Liver (tissue), 9 donors: Measurements from ENCODE around the gene EFHB. TPM values are rescaled to one million over a fixed set of nuclear protein-coding genes. Genes with fewer than 3 reads are reported as not detected.
"Not testable (repeated sequence)": the region's sequence is repeated elsewhere in the genome, so short reads cannot be mapped to it uniquely, and the experiment has no call there.

Experiments used
- DNase-seq: peaks from one replicate; pipeline ENCODE4 v3.0.0-alpha.2; 2017; ENCODE audit warnings: low spot score
- H3K27ac ChIP-seq, 2 donors: one replicate each; pipeline ENCODE4 v1.7.0; 2013; ENCODE audit warnings: inconsistent platforms in 2 of 2, low read length in 2 of 2, control low read depth in 1 of 2, low read depth in 1 of 2, mild to moderate bottlenecking in 1 of 2
- H3K27me3 ChIP-seq, 4 donors: one replicate each; pipeline versions ENCODE4 v1.6.1 to v1.7.0; 2013; ENCODE audit warnings: low read length in 3 of 4, inconsistent platforms in 1 of 4, mild to moderate bottlenecking in 1 of 4, moderate library complexity in 1 of 4; ENCODE audit not compliant: control insufficient read depth in 4 of 4, insufficient read depth in 4 of 4
- H3K36me3 ChIP-seq, 4 donors: one replicate each; pipeline versions ENCODE4 v1.6.1 to v1.7.0; 2013; ENCODE audit warnings: low read length in 3 of 4, mild to moderate bottlenecking in 3 of 4, low read depth in 1 of 4, moderate library complexity in 1 of 4; ENCODE audit not compliant: control insufficient read depth in 4 of 4, insufficient read depth in 3 of 4
- H3K4me1 ChIP-seq, 4 donors: one replicate each; pipeline versions ENCODE4 v1.6.1 to v1.7.0; 2013; ENCODE audit warnings: low read length in 3 of 4, mild to moderate bottlenecking in 3 of 4, moderate library complexity in 1 of 4; ENCODE audit not compliant: control insufficient read depth in 4 of 4, insufficient read depth in 4 of 4
- H3K4me3 ChIP-seq, 3 donors: one replicate each; pipeline versions ENCODE4 v1.6.1 to v1.7.0; 2013; ENCODE audit warnings: low read length in 3 of 3, control low read depth in 1 of 3, low read depth in 1 of 3, mild to moderate bottlenecking in 1 of 3
- H3K9ac ChIP-seq, 2 donors: one replicate each; pipeline ENCODE4 v1.7.0; 2013; ENCODE audit warnings: low read length in 2 of 2, mild to moderate bottlenecking in 2 of 2, moderate library complexity in 2 of 2, control low read depth in 1 of 2, low read depth in 1 of 2
- H3K9me3 ChIP-seq, 4 donors: one replicate each; pipeline versions ENCODE4 v1.6.1 to v1.7.0; 2013; ENCODE audit warnings: low read length in 3 of 4; ENCODE audit not compliant: control insufficient read depth in 4 of 4
- EGR1 ChIP-seq, 2 donors: IDR thresholded peaks; 2 replicates each; pipeline ENCODE4 v1.6.1; 2016 to 2018; ENCODE audit warnings: antibody characterized with exemption in 2 of 2, low read depth in 2 of 2
- FOXA1 ChIP-seq: IDR thresholded peaks from 2 replicates; pipeline ENCODE4 v1.6.1; 2016; ENCODE audit warnings: antibody characterized with exemption
- FOXA2 ChIP-seq: IDR thresholded peaks from 2 replicates; pipeline ENCODE4 v1.6.1; 2016; ENCODE audit warnings: antibody characterized with exemption
- GABPA ChIP-seq, 2 donors: IDR thresholded peaks in 1 of 2; conservative IDR thresholded peaks in 1 of 2; 2 replicates each; pipeline ENCODE4 v1.6.1; 2016; ENCODE audit warnings: antibody characterized with exemption in 2 of 2, mild to moderate bottlenecking in 1 of 2, moderate library complexity in 1 of 2
- HNF4A ChIP-seq, 2 donors: conservative IDR thresholded peaks; 2 replicates each; pipeline ENCODE4 v1.6.1; 2016; ENCODE audit warnings: antibody characterized with exemption in 2 of 2, mild to moderate bottlenecking in 2 of 2
- HNF4G ChIP-seq: IDR thresholded peaks from 2 replicates; pipeline ENCODE4 v1.6.1; 2016; ENCODE audit warnings: antibody characterized with exemption
- JUND ChIP-seq, 2 donors: IDR thresholded peaks; 2 replicates each; pipeline ENCODE4 v1.6.1; 2016; ENCODE audit warnings: antibody characterized with exemption in 2 of 2
- RAD21 ChIP-seq, 2 donors: IDR thresholded peaks; 2 replicates each; pipeline ENCODE4 v1.6.1; 2016; ENCODE audit warnings: antibody characterized with exemption in 2 of 2, mild to moderate bottlenecking in 2 of 2
- RXRA ChIP-seq, 2 donors: IDR thresholded peaks; 2 replicates each; pipeline ENCODE4 v1.6.1; 2017 to 2018; ENCODE audit warnings: antibody characterized with exemption in 2 of 2, mild to moderate bottlenecking in 1 of 2
- SP1 ChIP-seq: IDR thresholded peaks from 2 replicates; pipeline ENCODE4 v1.6.1; 2018; ENCODE audit warnings: antibody characterized with exemption, mild to moderate bottlenecking
- YY1 ChIP-seq: IDR thresholded peaks from 2 replicates; pipeline ENCODE4 v1.6.1; 2016; ENCODE audit warnings: antibody characterized with exemption, mild to moderate bottlenecking
- WGBS: extraction: QIAGEN DNeasy Blood & Tissue Kit; methylation state at CpG from one replicate; pipeline ENCODE4 v1.1.7; 2013; 5-methylcytosine and 5-hydroxymethylcytosine counted together
- polyA plus RNA-seq, 2 donors: library from polyadenylated mRNA; stranded (reverse) in 1 of 2; unstranded in 1 of 2; fragments of 200-250 nt in 1 of 2; fragments of >200 nt in 1 of 2; fragmentation: Nextera tagmentation in 1 of 2; extraction: Ambion mirVana in 1 of 2; gene quantifications; one replicate each; pipeline versions ENCODE4 v1.2.1 to v1.2.3, GENCODE V29; 2013 to 2015
- total RNA-seq, 2 donors: library from RNA; depleted of rRNA; stranded (reverse); fragments of >200 nt; gene quantifications; one replicate each; pipeline ENCODE4 v1.2.3, GENCODE V29; 2014
- TF ChIP-seq, protein P1 (sequence below): IDR thresholded peaks from 2 replicates; pipeline ENCODE4 v1.6.1; 2016; ENCODE audit warnings: antibody characterized with exemption
- TF ChIP-seq, protein P2 (sequence below): IDR thresholded peaks from 2 replicates; pipeline ENCODE4 v1.6.1; 2016; ENCODE audit warnings: antibody characterized with exemption, mild to moderate bottlenecking
- TF ChIP-seq, protein P3 (sequence below): IDR thresholded peaks from 2 replicates; pipeline ENCODE4 v1.6.1; 2016; ENCODE audit warnings: antibody characterized with exemption
- donor health status: healthy.
- donor health status: healthy.
- donor health status: healthy.
- donor health status: healthy.
- donor health status: healthy.

EFHB gene
- total and polyA plus RNA-seq, 4 donors, result 0.05 to 0.37 (median 0.33) TPM; not detected in 1

DNA sequence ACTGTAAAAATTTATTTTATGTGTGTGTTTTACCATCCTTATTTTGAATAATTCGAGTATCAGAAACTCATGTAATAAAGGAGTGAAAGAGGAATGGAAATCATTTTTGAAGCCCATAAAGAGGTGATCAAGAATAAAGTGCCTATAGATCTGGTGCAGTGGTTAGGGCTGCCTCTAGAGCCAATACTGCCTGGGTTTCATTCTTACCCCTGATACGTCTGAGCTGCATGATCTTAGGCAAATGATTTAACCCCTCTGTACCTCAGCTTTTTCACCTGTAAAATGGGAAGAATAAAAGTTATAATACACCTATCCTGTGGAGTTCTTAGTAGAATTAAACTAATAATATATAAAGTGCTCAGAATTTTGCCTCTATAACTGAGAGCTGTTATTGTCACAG is 30.4 kb downstream of the EFHB start:
- H3K9ac ChIP-seq, result no peak overlapping the region
- no peak for DNase-seq
- H3K9me3 ChIP-seq, result no peaks in the 10 kb centered on the region
- H3K4me3 ChIP-seq, result no peak overlapping the region
- WGBS, result 83% methylated on average over 2 of the region's 2 CpGs
- TF ChIP-seq FOXA2 (no peak), RXRA (IDR thresholded peaks at IDR 0.05) (no peak), HNF4A (conservative IDR thresholded peaks at IDR 0.05) (no peak), GABPA (IDR thresholded peaks at IDR 0.05 in 1 of 2, conservative IDR thresholded peaks at IDR 0.05 in 1 of 2) (no peak), YY1 (no peak), FOXA1 (no peak), JUND (IDR thresholded peaks at IDR 0.05) (no peak)
- TF ChIP-seq, protein P1, sequence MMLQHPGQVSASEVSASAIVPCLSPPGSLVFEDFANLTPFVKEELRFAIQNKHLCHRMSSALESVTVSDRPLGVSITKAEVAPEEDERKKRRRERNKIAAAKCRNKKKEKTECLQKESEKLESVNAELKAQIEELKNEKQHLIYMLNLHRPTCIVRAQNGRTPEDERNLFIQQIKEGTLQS, result no peak
- no peaks in the 10 kb centered on the region for H3K27me3 ChIP-seq
- H3K27ac ChIP-seq, result no peak overlapping the region
- H3K4me1 ChIP-seq, result peaks cover 4 to 15% (median 12%) of the 10 kb centered on the region in 4 donors
- no peaks in the 10 kb centered on the region for H3K36me3 ChIP-seq

DNA sequence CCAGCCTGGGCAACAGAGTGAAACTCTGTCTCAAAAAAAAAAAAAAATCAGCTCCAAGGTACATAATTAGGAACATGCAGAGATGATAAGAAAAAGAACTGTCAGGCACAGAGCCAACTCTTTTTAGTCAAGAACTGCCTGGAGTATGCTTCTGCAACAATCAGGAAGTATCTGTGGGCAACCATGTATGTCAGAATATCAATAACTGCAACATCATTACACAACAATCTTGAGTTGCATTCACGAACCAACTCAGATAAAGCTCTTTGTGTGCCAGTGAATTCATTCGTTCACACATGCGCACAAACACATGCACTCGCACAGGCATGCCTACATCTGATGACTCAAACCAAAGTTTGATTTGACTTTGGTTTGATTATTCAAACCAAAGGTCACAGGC is 32.1 kb downstream of the EFHB start:
- WGBS, result 21% methylated on average over 4 of the region's 4 CpGs
- H3K4me1 ChIP-seq, result peaks cover 4 to 28% (median 24%) of the 10 kb centered on the region in 4 donors
- no peaks in the 10 kb centered on the region for H3K27me3 ChIP-seq
- H3K36me3 ChIP-seq, result no peaks in the 10 kb centered on the region
- no peak overlapping the region for H3K4me3 ChIP-seq
- no peaks in the 10 kb centered on the region for H3K9me3 ChIP-seq
- no peak for TF ChIP-seq SP1
- no peak for TF ChIP-seq GABPA (IDR thresholded peaks at IDR 0.05 in 1 of 2, conservative IDR thresholded peaks at IDR 0.05 in 1 of 2)
- peak in 1 of 2 donors; percentile 57 for TF ChIP-seq RXRA (IDR thresholded peaks at IDR 0.05)
- TF ChIP-seq YY1, result peak; percentile 25
- TF ChIP-seq JUND (IDR thresholded peaks at IDR 0.05), result peak in 1 of 2 donors; percentile 43
- TF ChIP-seq, protein P2, sequence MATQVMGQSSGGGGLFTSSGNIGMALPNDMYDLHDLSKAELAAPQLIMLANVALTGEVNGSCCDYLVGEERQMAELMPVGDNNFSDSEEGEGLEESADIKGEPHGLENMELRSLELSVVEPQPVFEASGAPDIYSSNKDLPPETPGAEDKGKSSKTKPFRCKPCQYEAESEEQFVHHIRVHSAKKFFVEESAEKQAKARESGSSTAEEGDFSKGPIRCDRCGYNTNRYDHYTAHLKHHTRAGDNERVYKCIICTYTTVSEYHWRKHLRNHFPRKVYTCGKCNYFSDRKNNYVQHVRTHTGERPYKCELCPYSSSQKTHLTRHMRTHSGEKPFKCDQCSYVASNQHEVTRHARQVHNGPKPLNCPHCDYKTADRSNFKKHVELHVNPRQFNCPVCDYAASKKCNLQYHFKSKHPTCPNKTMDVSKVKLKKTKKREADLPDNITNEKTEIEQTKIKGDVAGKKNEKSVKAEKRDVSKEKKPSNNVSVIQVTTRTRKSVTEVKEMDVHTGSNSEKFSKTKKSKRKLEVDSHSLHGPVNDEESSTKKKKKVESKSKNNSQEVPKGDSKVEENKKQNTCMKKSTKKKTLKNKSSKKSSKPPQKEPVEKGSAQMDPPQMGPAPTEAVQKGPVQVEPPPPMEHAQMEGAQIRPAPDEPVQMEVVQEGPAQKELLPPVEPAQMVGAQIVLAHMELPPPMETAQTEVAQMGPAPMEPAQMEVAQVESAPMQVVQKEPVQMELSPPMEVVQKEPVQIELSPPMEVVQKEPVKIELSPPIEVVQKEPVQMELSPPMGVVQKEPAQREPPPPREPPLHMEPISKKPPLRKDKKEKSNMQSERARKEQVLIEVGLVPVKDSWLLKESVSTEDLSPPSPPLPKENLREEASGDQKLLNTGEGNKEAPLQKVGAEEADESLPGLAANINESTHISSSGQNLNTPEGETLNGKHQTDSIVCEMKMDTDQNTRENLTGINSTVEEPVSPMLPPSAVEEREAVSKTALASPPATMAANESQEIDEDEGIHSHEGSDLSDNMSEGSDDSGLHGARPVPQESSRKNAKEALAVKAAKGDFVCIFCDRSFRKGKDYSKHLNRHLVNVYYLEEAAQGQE, result no peak
- TF ChIP-seq HNF4G, result no peak
- TF ChIP-seq FOXA2, result peak; percentile 20
- TF ChIP-seq HNF4A (conservative IDR thresholded peaks at IDR 0.05), result peak in 1 of 2 donors; percentile 36
- TF ChIP-seq, protein P3, sequence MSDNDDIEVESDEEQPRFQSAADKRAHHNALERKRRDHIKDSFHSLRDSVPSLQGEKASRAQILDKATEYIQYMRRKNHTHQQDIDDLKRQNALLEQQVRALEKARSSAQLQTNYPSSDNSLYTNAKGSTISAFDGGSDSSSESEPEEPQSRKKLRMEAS, result no peak
- H3K9ac ChIP-seq, result no peak overlapping the region
- no peak overlapping the region for H3K27ac ChIP-seq
- DNase-seq, result no peak

DNA sequence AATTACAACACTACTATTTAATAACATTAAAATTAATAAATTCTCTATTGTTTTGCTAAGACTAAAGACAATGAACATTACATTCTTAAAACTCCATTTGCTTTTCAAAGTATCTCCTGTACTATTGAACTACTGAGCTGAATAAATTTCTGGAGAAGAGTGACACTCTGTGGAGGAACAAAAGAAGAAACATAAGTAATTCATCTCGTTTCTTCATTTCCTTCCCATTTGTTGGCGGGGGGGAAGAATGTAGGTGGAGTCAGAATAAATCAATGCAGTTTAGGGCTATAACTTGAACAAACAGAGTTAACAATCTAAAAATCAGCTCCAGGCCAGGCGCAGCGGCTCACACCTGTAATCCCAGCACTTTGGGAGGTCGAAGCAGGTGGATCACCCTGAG is 32.7 kb downstream of the EFHB start:
- H3K9me3 ChIP-seq, result no peaks in the 10 kb centered on the region
- TF ChIP-seq EGR1 (IDR thresholded peaks at IDR 0.05; ENCODE audit: low read depth in 2 of 2) (no peak), RAD21 (IDR thresholded peaks at IDR 0.05) (peak in 1 of 2 donors; percentile 29)
- no peak overlapping the region for H3K4me3 ChIP-seq
- H3K27ac ChIP-seq, result no peak overlapping the region
- peaks cover 4 to 28% (median 24%) of the 10 kb centered on the region in 4 donors for H3K4me1 ChIP-seq
- DNase-seq, result no peak
- H3K27me3 ChIP-seq, result no peaks in the 10 kb centered on the region
- H3K36me3 ChIP-seq, result no peaks in the 10 kb centered on the region
- H3K9ac ChIP-seq, result no peak overlapping the region
- 21% methylated on average over 5 of the region's 5 CpGs for WGBS

DNA sequence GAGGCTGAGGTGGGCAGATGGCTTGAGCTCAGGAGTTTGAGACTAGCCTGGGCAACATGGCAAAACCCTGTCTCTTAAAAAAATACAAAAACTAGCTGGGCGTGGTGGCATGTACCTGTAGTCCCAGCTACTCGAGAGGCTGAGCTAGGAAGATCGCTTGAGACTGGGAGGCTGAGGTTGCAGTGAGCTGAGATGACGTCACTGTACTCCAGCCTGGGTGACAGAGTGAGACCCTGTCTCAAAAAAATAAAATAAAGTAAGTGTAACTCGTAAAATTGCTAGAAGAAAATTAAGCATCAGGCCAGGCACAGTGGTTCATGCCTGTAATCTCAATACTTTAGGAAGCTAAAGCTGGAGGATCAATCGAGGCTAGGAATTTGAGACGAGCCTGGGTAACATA is 34.2 kb downstream of the EFHB start:
- peaks cover 4 to 28% (median 24%) of the 10 kb centered on the region in 4 donors for H3K4me1 ChIP-seq
- not testable (repeated sequence) for H3K36me3 ChIP-seq, DNase-seq, H3K9me3 ChIP-seq, H3K27me3 ChIP-seq, H3K4me3 ChIP-seq, H3K9ac ChIP-seq
- peak overlapping the region; percentile 20 to 65 for H3K27ac ChIP-seq
- WGBS, result 69% methylated on average over 7 of the region's 7 CpGs
